ENCODE results near the gene ARFGAP1.

ARFGAP1 gene

DNA sequence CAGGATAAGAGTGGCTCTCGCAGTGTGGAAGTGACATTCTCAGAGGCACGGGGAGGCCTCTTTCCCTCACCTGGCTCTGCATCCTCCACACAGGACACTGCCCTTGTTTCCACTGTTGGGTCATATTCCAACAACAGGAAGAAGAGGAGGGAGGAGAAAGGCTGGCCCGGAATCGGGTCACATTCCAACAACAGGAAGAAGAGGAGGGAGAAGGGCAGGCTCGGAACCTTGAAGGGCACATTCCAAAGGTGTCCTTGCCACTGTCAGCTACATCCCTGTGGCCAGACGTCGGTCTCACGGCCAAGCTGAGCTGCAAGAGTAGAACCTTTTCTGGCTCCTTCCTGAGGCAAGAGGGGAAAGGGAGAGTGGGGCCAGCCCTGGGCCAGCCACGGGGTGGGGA, 63.1 kb downstream of the ARFGAP1 start:
- Histone ChIP-seq H3K27me3 (no peaks in the 10 kb centered on the region), H4K20me1 (no peaks in the 10 kb centered on the region), H3K4me3 (no peak overlapping the region), H3K9me3 (replicated peaks in 1 of 11) (peaks cover 5 to 15% (median 11%) of the 10 kb centered on the region in 11 experiments; a peak in 18 of 22 replicates), H3K4me2 (no peak overlapping the region), H3K27ac (no peak overlapping the region), H3K4me1 (peaks cover 0 to 22% (median 5%) of the 10 kb centered on the region in 10 experiments; a peak in 5 of 20 replicates), H3K36me3 (no peaks in the 10 kb centered on the region), H3K9ac (no peak overlapping the region)
- TF ChIP-seq Cebpa-rat (IDR thresholded peaks at IDR 0.05) = no peak

GRCh38 chr20:63336232-63336752, 63.7 kb downstream of the ARFGAP1 start:
- no peak overlapping the region for H3K27ac ChIP-seq

GRCh38 chr20:63337786-63338420, 65.3 kb downstream of the ARFGAP1 start:
- H3K36me3 ChIP-seq = no peaks in the 10 kb centered on the region
- peaks cover 0 to 4% (median 0%) of the 10 kb centered on the region in 11 experiments; a peak in 2 of 22 replicates for H3K9me3 ChIP-seq (replicated peaks in 1 of 11)
- no peak overlapping the region for H3K4me3 ChIP-seq
- peak overlapping the region in 1 of 11 experiments; percentile 30; a peak in 2 of 22 replicates for H3K4me2 ChIP-seq
- H3K9ac ChIP-seq = no peak overlapping the region
- H3K4me1 ChIP-seq = peaks cover 0 to 22% (median 5%) of the 10 kb centered on the region in 10 experiments; a peak in 5 of 20 replicates
- no peak for TF ChIP-seq Cebpa-rat (IDR thresholded peaks at IDR 0.05)
- peaks cover 0 to 8% (median 0%) of the 10 kb centered on the region in 11 experiments; a peak in 1 of 22 replicates for H3K27me3 ChIP-seq
- H3K27ac ChIP-seq = no peak overlapping the region
- H4K20me1 ChIP-seq = no peaks in the 10 kb centered on the region

More at GRCh38 chr20:63336232-63336752, 63.7 kb downstream of the ARFGAP1 start:
- Histone ChIP-seq H3K4me2 (peak overlapping the region in 3 of 11 experiments; percentile 7 to 17 (median 13); a peak in 3 of 22 replicates), H3K36me3 (no peaks in the 10 kb centered on the region), H3K9ac (no peak overlapping the region), H3K9me3 (replicated peaks in 1 of 11) (peaks cover 5 to 14% (median 9%) of the 10 kb centered on the region in 11 experiments; a peak in 18 of 22 replicates), H4K20me1 (no peaks in the 10 kb centered on the region), H3K4me3 (no peak overlapping the region), H3K27me3 (no peaks in the 10 kb centered on the region), H3K4me1 (peaks cover 0 to 22% (median 5%) of the 10 kb centered on the region in 10 experiments; a peak in 5 of 20 replicates)
- no peak for TF ChIP-seq Cebpa-rat (IDR thresholded peaks at IDR 0.05)
